Kasumi-1 (cell line): ENCODE results near the gene CRTAC1.
A peak's percentile ranks its signal among the peaks of the same experiment; 100 is the strongest.
"Not testable (repeated sequence)": the region's sequence is repeated elsewhere in the genome, so short reads cannot be mapped to it uniquely, and the experiment has no call there.

ENCODE experiments used
- DNase-seq, 2 experiments: peaks; one replicate each; lab custom pipeline; 2025; lab: John Stamatoyannopoulos, UW

Gene CRTAC1

DNA sequence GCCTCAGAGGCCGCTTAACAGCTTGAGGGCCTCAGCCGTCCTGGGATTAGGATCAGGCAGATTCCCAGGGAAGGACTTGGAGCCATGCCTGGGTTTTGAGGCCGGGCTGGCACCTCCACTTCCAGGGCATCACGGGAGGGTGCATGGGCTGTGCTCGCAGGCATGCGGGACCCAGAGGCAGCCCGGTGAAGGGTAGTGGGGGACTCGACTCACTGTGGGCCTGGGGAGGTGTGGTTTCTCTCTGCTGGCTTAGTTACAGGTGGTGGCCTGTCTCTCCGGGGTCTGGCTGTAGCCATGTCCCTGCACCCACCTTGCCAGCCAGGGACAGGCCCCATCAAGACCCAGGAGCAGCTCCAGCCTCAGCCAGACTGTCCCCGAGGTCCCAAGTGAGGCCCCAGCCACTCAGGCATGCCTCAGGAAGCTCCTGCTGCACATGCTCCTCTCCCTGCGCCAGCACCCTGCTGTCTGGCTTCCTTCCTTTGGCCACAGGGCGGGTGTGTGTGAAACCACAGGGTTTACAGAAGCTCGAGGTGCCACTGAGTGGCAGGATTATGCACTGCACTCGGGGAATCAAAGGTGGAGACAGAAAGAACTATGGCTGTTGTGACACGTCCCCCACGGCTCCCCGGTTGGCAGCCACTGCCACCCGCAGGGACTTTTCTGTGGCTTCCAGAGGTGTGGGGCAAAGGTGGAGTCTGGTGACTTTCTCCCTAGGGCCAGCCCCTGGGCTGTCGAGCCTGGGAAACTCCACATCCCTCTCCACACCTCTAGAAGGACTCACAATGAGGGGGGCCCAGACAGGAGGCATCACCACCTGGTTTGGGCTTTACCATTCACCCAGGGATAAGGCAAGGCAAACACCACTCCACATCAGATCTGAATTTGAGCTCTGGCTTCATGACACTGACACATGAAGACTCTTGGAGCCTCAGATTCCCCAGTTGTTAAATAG, 161.1 kb downstream of the CRTAC1 start:
- DNase-seq, result peak; percentile 99

DNA sequence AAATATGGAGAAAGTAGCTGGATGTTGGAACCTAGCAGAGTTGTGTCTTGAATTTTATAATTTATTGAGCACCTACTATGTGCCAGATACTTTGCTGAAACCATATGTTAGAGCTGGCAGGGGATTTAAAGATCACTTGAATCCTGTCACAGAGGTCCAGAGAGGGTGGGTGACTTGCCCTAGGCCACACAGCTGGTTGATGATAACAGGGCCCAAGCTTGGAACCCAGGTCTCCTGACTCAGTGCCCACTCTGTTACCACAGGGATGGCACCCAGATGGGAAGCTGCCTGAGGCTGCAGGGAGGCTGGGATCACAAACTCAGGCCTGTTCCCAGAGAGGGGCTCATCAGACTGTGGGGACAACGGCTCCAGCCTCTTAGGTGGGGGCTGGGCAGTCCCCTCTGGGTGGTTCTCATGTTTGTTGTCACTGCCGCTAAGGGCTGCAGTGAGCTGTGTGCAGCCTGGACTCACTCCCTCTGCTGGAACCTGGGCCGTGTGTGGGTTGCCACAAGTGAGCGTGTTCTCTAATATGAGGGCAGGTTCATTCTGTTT, 162.2 kb downstream of the CRTAC1 start:
- no peak for DNase-seq

DNA sequence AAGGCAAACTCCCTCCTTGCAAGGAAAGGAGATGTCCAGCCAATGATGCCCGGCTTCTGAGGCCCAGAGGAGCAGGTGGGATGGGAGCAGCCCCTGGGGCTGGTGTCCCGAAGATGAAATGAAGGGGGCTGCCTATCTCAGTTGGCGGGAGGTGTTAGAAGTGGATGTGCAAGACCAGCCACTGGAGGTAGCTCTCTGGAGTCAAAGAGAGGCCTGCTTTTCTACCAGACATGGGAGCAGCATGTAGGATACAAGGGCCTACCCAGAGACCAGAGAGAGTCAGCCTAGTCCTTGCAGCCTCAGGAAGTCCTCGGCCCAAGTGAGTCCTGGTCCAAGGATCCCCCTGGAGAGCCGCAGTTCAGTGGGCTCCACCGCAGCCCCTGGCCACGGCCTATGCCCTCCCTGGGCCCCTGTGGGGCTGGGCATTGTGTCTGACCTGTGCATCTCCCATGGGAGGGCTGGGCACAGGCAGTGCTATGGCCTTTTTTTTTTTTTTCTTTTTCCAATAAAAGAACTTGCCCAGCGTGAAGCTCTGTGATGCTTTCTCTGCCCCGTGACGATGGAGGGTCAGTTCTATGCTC, 163.1 kb downstream of the CRTAC1 start:
- DNase-seq, result no peak

DNA sequence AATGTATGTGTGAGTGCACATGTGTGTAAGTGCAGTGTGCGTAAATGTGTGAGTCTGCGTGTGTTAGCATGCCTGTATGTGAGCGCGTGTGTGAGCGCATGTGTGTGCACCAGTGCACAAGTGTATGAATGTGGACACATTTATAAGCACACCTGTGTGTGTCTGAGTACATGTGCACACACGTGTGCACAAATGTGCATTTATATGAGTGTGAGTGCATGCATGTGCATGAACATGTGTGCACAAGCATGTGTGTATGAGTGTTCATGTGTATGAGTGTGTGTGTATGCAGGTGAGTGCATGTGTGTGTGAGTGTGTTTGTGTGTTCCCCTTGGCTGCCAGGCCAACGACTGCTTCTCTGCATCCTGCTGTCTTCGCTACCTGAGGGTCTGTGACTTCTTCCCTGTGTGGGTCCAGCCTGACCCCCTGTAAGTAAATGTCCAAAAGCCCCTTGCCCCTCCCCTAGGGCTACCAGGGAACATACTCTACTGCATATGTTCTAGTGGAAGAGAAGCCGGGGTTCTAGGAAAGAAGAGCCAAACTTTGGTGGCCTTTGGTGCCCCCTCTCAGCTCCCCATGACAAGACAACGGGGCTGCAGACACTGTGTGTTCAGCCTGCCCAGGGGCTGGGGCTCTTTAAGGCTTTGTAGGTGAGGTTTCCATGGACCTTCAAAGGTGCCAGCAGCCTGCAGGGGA, 163.7 kb downstream of the CRTAC1 start:
- DNase-seq, result no peak

DNA sequence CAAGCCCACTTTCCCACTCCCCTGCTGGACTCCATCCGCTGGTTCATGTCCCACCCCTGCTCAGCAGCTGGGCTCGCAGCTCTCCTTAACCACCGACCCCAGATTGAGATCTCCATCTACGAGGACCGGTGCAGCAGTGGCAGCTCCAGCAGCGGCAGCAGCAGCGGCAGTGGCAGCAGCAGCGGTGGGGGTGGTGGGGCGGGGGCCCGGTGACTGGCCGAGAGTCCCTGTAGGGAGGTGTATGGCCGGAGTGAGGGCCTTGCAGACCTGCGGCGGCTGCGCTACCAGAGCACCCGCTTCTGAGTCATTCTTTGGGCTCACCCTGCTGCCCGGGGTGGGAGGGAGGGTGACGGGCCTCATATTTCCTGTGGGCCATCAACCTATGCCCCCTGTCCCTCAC, 164.9 kb downstream of the CRTAC1 start:
- DNase-seq, result no peak

DNA sequence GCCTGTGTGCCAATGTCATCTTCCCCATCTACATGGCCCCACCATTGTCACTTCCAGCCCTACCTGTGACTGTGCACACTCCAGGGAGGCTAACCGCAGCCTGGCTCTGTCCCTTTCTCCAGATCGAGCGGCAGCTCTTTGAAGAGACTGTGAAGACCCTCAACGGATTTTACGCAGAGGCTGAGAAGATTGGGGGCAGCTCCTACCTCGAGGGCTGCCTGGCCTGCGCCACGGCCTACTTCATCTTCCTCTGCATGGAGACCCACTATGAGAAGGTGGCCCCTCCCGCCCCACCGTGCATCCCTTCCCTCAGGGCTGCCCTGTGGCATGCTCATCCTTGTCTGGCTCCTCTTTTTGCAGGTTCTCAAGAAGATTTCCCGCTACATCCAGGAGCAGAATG, 166.6 kb downstream of the CRTAC1 start:
- DNase-seq, result no peak

DNA sequence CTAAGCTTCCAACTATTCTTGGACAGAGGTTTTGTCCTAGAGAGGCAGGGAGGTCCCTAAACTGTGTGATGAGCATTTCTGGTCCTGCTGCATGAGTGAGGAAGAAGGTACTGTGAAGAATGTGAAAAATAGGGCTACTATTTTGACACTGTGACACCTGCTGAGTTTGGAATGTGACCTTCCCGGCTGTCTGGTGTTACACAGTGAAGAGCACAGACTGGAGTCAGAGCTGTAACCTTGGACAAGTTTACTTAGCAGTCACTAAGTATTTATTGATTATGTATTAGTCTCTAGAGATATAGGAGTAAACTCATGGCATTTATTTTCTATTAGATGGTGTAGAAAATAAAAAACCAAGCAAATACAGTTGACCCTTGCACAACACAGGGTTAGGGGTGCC, 168.5 kb downstream of the CRTAC1 start:
- DNase-seq, result no peak

DNA sequence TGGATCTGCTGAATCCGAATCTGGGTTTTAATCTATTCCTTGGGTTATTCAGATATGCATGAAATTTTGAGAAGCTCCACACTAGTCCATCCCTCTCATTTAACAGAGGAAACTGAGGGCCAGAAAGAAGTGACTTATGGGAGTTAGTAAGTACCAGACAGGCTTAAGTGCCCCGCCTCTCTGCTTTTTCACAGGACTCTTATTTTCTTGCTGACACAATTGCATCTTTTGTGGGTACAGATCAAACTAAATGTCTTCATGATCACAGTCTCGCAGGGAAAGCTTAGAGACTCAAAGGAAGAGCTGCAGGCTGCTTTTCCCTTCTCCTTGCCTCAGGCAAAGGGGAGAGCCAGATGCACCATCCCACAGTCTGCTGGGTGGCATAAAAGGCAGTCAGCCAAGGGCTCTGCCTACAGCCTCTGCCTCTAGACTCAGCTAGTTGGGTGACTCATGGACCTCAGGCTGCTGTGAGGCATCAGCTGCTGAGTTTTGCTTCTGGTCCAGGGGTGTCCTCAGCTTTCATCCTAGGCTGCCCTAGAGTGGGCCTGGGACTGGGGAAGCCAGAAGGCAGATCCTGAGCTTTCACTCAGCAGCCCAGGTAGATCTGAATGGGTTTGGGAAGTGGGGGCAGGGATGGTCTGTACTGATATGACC, 169.2 kb downstream of the CRTAC1 start:
- peak; percentile 23 to 25 for DNase-seq

DNA sequence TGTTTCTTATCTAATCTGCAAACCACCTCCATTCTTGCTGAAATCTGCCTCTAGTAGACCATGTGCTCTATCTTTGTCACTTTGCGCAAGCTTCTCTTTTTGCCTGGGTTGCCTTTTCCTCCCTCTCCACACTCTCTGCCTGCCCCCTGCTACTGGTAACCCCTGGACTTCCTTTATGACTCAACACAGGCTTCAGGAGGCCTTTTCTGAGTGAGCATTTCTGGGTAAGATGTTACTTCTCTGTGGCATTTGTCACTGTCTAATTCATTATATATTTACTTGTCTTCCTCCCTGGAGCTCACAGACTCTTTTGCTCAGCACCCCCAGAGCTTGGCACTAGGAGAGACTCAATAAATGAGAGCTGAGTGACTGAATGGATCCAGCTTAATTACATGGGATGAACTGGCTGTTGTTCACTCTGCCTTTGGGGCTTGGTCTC, 172.4 kb downstream of the CRTAC1 start:
- DNase-seq, result peak; percentile 97

DNA sequence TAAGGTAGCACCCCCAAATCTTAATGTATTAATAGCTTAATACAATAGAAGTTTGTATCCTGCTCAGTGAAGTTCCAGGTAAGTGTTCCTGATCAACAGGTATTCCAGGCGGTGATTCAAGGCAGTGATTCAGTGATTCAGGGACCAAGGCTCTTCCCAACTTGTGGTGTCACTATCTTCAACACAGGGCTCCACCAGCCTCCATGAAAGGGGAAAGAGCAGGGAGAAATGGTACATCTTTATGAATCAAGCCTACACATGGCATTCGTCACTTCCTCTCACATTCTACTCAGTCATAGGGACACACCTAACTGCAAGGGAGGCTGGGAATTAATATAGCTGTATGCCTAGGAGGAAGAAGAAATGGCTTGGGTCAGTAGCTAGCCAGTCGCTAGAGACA, 175.7 kb downstream of the CRTAC1 start:
- DNase-seq, result no peak

DNA sequence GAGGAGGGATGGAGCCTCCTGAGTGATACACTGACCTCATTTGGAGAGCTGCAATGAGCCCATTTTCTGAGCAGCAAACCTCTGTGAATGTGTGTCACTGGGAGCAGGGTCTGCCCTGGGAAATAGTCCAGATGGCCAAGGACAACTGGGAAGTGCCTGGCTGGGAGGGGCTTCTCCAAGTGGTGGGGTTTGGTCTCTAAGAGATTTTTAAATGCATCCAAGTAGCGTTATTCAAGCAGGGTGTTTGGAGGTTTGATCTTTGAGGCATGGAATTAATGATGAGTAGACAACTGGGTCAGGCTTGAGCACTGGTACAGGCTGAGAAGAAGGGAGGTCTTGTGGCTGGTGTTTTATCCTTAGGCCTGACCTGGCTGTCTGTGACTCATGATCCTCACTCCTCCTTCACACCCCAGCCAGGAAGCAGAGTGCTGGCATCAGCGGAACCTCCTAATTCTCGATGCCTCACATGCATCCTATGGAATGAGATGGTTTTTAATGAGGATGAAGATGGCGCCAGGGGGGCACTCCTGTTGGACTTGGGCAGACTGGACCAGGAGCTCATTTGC, 177.5 kb downstream of the CRTAC1 start:
- DNase-seq, result no peak

DNA sequence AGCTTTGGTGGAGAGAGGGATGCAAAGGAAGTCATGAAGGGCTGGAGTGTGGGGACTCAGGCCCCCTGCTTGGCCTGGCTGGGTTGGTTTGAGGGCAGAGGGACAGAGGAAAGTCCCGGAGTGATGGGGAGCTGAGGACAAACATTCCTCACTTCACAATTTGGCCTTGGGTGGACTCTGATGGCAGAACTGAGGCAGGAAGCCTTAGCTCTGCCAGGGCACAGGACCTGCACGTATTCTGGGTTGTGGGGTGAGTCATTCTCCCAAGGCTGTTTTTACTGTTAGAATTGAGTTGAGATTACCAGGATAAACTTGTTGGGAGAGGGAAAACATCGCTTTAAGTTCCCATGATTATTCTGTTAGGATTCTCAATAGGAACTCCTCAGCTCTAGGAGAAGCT, 178.1 kb downstream of the CRTAC1 start:
- no peak for DNase-seq

DNA sequence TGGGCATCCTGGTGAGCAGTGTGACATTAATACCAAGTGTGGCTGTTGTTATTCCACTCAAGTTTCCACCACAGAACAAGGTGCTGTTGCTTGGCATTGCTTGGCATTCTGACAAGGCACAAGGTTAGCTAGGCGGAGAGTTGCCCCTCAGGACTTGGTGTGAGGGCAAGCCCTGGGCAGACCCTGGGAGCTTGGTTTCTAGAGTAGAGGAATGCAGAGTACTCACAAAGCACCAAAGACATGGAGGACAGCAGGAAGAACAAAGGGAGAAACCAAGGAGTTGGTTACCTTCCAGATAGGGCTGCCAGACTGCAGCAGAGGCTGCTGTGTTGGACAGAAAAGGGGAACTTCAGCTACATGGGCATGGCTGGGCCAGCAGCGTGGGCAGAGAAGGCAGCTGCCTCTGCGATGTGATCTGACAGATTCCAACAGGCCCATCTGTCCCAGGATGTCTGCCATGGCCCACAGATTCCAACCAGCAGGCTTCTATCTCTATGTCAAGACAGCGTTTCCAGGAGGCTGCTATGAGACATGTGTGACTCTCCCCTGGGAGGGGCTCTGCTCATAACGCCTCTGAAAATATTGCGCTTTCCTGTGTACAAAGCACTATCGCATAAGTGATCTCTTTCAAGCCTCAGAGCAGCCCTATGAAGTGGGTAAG, 178.9 kb downstream of the CRTAC1 start:
- DNase-seq, result peak; percentile 41 to 63

DNA sequence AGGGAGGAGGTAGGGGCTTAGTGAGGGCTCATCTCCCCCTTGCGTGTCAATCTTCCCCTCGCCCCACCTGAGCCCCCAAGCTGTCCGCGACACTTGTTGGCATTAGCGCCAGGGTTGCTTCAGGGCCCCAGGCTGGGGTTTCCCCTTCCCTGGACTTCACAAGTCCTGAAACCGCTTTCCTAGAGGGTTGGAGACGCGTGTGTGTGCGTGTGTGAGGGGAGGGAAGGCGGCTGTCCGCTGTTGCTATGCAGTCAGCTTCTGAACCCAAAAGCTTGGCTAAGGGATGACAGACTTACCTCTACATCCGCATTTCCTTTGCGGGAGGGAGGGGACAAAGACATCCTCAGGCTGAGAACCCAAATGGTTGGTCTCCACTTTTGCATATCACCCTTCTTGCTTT, 180.0 kb downstream of the CRTAC1 start:
- DNase-seq, result no peak

DNA sequence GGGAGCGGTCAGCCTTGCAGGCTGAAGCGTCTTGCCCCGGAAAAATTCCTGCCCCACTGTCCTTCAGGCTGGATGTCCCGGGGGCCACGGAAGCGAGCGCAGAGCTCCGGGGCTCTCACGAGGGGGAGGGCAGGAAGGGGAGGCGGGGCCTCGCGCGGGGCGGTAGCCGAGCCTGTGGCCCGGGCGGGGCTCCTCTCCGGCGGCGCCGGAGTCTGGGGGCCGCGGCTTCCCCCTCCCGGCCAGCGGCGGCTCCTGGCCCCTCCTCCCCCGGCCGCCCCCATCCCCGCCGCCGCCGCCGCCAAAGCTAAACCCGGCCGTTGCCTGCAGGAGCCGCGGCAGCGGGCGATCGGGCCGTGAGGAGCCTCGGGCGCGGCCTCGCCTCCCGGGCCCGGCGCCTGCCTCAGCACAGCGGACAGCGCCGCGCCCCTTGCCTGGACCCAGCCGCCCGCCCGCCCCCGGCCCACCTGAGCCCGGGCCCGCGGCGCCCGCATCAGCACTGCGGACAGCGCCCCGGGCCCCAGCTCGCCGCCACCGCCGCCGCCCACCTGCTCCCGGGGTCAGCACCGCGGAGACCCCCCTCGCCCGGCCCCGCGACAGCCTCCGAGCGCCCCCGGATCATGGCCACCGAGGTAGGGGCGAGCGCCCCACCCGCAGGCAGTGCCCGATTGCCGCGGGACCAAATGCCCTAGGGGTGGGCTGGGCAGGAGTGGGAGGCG, 180.6 kb downstream of the CRTAC1 start, which contains the start of gene GOLGA7B:
TSS of gene GOLGA7B (plus strand) at position 157 of the 716 bp plus-strand sequence. CDS start at position 618, 461 bp downstream.
- peak; percentile 19 to 31 for DNase-seq

DNA sequence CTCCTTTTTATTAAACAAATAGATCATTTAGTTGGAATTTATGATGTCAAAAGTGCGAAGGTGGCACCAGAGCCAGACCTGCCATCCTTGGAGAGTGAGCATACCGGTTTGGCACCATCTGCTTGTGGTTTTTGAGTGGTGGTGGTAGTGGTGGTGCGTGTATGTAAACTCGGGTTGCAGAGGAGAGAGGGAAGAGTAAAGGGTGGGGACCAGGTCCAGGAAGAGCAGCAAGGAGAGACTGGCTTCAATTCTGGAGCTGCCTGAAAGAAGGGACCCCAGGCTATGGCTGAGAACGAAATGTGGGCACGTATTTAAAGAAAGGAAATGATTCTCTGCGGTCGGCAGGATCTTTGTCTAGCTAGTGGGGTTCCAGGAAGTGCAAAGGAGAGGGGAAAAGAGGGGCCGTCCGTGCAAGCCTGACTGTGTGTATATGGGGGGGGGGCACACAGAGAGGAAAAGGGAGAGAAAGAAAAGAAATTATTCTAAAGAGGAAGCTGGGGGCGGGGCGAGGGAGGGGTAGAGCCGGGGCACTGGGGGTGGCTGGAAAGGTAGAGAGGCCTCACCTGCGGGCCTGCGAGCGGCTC, 181.2 kb downstream of the CRTAC1 start:
- DNase-seq, result peak in 1 of 2 experiments; percentile 18

DNA sequence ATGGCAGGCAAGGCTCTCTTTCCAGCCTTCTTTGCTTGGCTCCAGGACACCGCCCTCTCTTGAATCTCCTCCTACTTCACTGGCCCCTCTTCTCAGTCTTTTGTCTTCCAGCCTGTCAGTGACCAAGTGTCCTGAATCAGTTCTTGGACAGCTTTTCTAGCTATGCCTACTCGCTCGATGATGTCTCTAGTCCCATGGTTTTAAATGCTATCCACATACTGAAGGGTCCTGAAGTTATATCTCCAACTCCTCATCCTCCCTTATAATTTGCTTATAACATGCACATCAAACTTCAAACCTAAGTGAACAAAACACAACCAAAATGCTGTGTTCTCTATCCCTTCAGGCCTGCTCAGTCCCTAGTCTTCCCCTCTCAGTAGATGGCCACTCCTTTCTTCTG, 185.7 kb downstream of the CRTAC1 start:
- DNase-seq, result no peak

DNA sequence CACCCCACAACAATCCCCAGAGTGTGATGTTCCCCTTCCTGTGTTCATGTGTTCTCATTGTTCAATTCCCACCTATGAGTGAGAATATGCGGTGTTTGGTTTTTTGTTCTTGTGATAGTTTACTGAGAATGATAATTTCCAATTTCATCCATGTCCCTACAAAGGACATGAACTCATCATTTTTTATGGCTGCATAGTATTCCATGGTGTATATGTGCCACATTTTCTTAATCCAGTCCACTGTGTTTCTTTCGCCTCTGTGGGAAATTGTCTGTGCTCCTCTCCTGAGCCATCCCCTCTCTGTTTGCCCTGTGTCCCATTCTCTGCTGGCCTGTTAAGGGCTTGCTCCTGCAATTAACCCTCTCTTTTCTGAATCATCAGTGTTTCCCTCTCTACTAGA, 186.4 kb downstream of the CRTAC1 start:
- not testable (repeated sequence) for DNase-seq

DNA sequence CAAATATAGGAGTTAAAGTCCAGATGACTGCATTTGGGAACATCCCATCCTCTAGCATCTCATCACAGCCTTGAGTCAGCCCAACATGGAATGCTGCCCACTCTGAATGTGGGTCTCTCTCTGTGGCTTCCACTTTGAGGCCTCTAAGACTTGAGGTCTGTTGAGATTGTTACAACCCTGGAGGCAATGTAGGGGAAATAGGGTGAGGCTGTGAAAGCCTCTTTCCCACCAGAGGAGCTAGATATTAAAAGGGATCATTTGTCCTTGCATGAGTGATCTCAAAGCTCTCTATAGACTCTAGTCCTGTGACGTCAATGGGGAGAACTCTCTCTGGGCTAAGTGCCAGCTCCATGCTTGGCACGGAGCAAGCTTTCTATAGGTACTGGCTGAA, 187.1 kb downstream of the CRTAC1 start:
- DNase-seq, result no peak
